K562 (cell line): Measurements from ENCODE around the gene UBAC2. TPM values are rescaled to one million over a fixed set of nuclear protein-coding genes. Genes with fewer than 3 reads are reported as not detected.

Experiments
- ATAC-seq: fragments of 200-7000 bp; cut with Tn5 transposase; 3 replicates; pipeline ENCODE4 v1.9.1; 2020; ENCODE audit warnings: moderate library complexity
- BruUV-seq: library from RNA; stranded (reverse); fragments of 400-500 nt; replicated peaks from 2 replicates; lab custom pipeline; 2021; lab: Mats Ljungman, UMichigan
- CTCF ChIA-PET: fragments of 300-600 bp; formaldehyde crosslinking; extraction: SDS; loops from one replicate; lab custom pipeline; 2021; ENCODE audit warnings: low intra/inter-chr PET ratio; lab: Yijun Ruan, JAX
- POLR2A ChIA-PET: fragments of 300-600, 350-650 bp; sonication (Branson Sonifier 250); formaldehyde crosslinking; extraction: SDS; loops from one replicate; lab custom pipeline; 2021; ENCODE audit warnings: antibody characterized with exemption, inconsistent platforms; lab: Yijun Ruan, JAX
- DNase-seq, 4 experiments: peaks; one replicate each; pipeline versions ENCODE4 v3.0.0 to v3.0.0-alpha.2; 2011 to 2018; ENCODE audit warnings: low spot score in 3 of 4, mixed read lengths in 3 of 4; ENCODE audit errors: extremely low read depth in 1 of 4
- FAIRE-seq: peaks from 2 replicates; lab custom pipeline; 2011; peaks lifted over from hg19 to GRCh38; lab: Jason Lieb, UNC
- H2AFZ ChIP-seq: 2 replicates; pipeline ENCODE4 v1.6.0; 2011; ENCODE audit warnings: low read depth, low read length, control low read depth, inconsistent platforms
- H3K27ac ChIP-seq: fragments of 200-600 bp; 3 replicates; pipeline ENCODE4 v1.8.0; 2011; ENCODE audit warnings: low read depth, mild to moderate bottlenecking, control low read depth, inconsistent platforms, low read length, moderate library complexity, mixed read lengths; ENCODE audit errors: extremely low read depth
- H3K27me3 ChIP-seq, 2 experiments: fragments of 300-600 bp in 1 of 2; 2 replicates in 1 of 2; 3 replicates in 1 of 2; pipeline versions ENCODE4 v1.6.0 to v1.8.0; 2011; ENCODE audit warnings: inconsistent platforms in 2 of 2, low read length in 2 of 2, mild to moderate bottlenecking in 1 of 2, mixed read lengths in 1 of 2, moderate library complexity in 1 of 2; ENCODE audit not compliant: control insufficient read depth in 2 of 2, insufficient read depth in 2 of 2
- H3K36me3 ChIP-seq: fragments of 300-600 bp; 3 replicates; pipeline ENCODE4 v1.8.0; 2011; ENCODE audit warnings: mild to moderate bottlenecking, low read length, inconsistent platforms; ENCODE audit not compliant: control insufficient read depth, insufficient read depth
- H3K4me1 ChIP-seq, 2 experiments: fragments of 200-600 bp in 1 of 2; replicated peaks in 1 of 2; 2 replicates in 1 of 2; 3 replicates in 1 of 2; pipeline versions ENCODE4 v1.5.1 to v1.8.0; 2011; ENCODE audit warnings: inconsistent platforms in 2 of 2, low read length in 2 of 2, mild to moderate bottlenecking in 1 of 2, mixed read lengths in 1 of 2, moderate library complexity in 1 of 2; ENCODE audit not compliant: control insufficient read depth in 2 of 2, insufficient read depth in 2 of 2
- H3K4me2 ChIP-seq: 2 replicates; pipeline ENCODE4 v1.6.1; 2011; ENCODE audit warnings: low read length, control low read depth, inconsistent platforms, mixed read lengths; ENCODE audit not compliant: insufficient read depth
- H3K4me3 ChIP-seq: fragments of 200-600 bp; sonication (generic), shearing (Covaris generic); 2 replicates; pipeline ENCODE4 v1.5.1; 2016; ENCODE audit warnings: control low read depth, inconsistent platforms
- H3K79me2 ChIP-seq: fragments of 200-600 bp; 3 replicates; pipeline ENCODE4 v1.8.0; 2011; ENCODE audit warnings: low read length, inconsistent platforms; ENCODE audit not compliant: control insufficient read depth, insufficient read depth
- H3K9ac ChIP-seq, 2 experiments: 2 replicates each; pipeline versions ENCODE4 v1.6.0 to v1.6.1; 2011; ENCODE audit warnings: low read depth in 2 of 2, low read length in 2 of 2, control low read depth in 1 of 2, inconsistent platforms in 1 of 2, mild to moderate bottlenecking in 1 of 2, mixed read lengths in 1 of 2; ENCODE audit not compliant: insufficient read depth in 1 of 2
- H3K9me1 ChIP-seq: one replicate; pipeline ENCODE4 v1.6.0; 2011; ENCODE audit warnings: inconsistent platforms, mild to moderate bottlenecking, low read length, moderate library complexity; ENCODE audit not compliant: control insufficient read depth, insufficient read depth
- H3K9me3 ChIP-seq: replicated peaks from 2 replicates; pipeline ENCODE4 v1.5.1; 2011; ENCODE audit warnings: low read depth, low read length, inconsistent platforms; ENCODE audit not compliant: control insufficient read depth, insufficient read depth
- H4K20me1 ChIP-seq: replicated peaks from 2 replicates; pipeline ENCODE4 v1.6.1; 2011; ENCODE audit warnings: low read length, inconsistent platforms, mixed read lengths; ENCODE audit not compliant: control insufficient read depth, insufficient read depth
- CREBBP ChIP-seq: IDR thresholded peaks from one replicate; pipeline ENCODE4 v1.6.1; 2012; ENCODE audit warnings: low read depth, mild to moderate bottlenecking, control low read depth, inconsistent platforms, low read length
- GTF2E2 ChIP-seq: fragments of 200-800 bp; sonication (Bioruptor generic); IDR thresholded peaks from 2 replicates; pipeline ENCODE4 v1.6.1; 2016; ENCODE audit warnings: missing genetic modification characterization, missing compliant biosample characterization
- HMG20B ChIP-seq: fragments of 250-450 bp; sonication (Bioruptor Pico); IDR thresholded peaks from 2 replicates; pipeline ENCODE4 v1.5.0; 2021; ENCODE audit warnings: mild to moderate bottlenecking
- HNRNPH1 ChIP-seq: fragments of 200-400 bp; formaldehyde crosslinking; optimal IDR thresholded peaks from 2 replicates; pipeline ENCODE3; 2017; ENCODE audit warnings: low read depth, mild to moderate bottlenecking, low read length, moderate library complexity
- PHB2 ChIP-seq: fragments of 450-650 bp; IDR thresholded peaks from 2 replicates; pipeline ENCODE4 v1.6.1; 2017; ENCODE audit warnings: low read depth
- POLR2G ChIP-seq: fragments of 200-400 bp; formaldehyde crosslinking; IDR thresholded peaks from 2 replicates; pipeline ENCODE4 v1.6.1; 2017; ENCODE audit warnings: low read depth, mild to moderate bottlenecking, antibody characterized with exemption, low read length, moderate library complexity
- PREB ChIP-seq: sonication (generic); formaldehyde crosslinking; IDR thresholded peaks from 2 replicates; pipeline ENCODE4 v1.8.1; 2023; ENCODE audit warnings: mild to moderate bottlenecking, missing genetic modification reagents
- RBM39 ChIP-seq: fragments of 200-400 bp; formaldehyde crosslinking; optimal IDR thresholded peaks from 2 replicates; pipeline ENCODE3; 2018; ENCODE audit warnings: low read depth, low read length
- STAT5A ChIP-seq: IDR thresholded peaks from 2 replicates; pipeline ENCODE4 v1.6.1; 2012; ENCODE audit warnings: low read length, inconsistent platforms, borderline replicate concordance
- TAF1 ChIP-seq: IDR thresholded peaks from 2 replicates; pipeline ENCODE4 v1.6.1; 2011; ENCODE audit warnings: mild to moderate bottlenecking, low read length, moderate library complexity; ENCODE audit not compliant: insufficient read depth, control insufficient read depth, severe bottlenecking; ENCODE audit errors: extremely low read depth
- TFE3 ChIP-seq: fragments of 450-650 bp; formaldehyde crosslinking; IDR thresholded peaks from 2 replicates; pipeline ENCODE4 v1.4.0; 2020; ENCODE audit warnings: mild to moderate bottlenecking, mixed read lengths
- THAP12 ChIP-seq: fragments of 250-450 bp; sonication (Bioruptor Pico); IDR thresholded peaks from 2 replicates; pipeline ENCODE4 v1.9.0; 2021; ENCODE audit warnings: mild to moderate bottlenecking, inconsistent platforms
- ZNF316 ChIP-seq: fragments of 450-650 bp; IDR thresholded peaks from 2 replicates; pipeline ENCODE4 v1.6.1; 2016
- WGBS: fragments of 100-300 bp; shearing (Covaris generic); methylation state at CpG from one replicate; pipeline ENCODE4 v1.1.6; 2016; ENCODE audit warnings: low coverage, mixed read lengths; ENCODE audit not compliant: insufficient coverage; ENCODE audit errors: missing lambda C conversion rate; 5-methylcytosine and 5-hydroxymethylcytosine counted together
- in situ Hi-C: fragments of 300-500 bp; cut with MboI; formaldehyde crosslinking; loops from 4 replicates; pipeline ENCODE4 v1.15.0; 2018; ENCODE audit warnings: inconsistent platforms, mixed read lengths
- intact Hi-C: fragments of 100-400 bp; cut with micrococcal nuclease; formaldehyde crosslinking; loops from 2 replicates; pipeline ENCODE4 v1.14.2; 2022
- polyA plus RNA-seq, 8 experiments: library from polyadenylated mRNA; depleted of rRNA in 4 of 8; stranded (reverse) in 5 of 8; unstranded in 3 of 8; fragments of >200 nt; fragmentation: Nextera tagmentation in 2 of 8; fragmentation: Illumina TruSeq in 1 of 8; extraction: Ambion mirVana in 2 of 8; extraction: Trizol in 1 of 8; gene quantifications; 2 replicates each; pipeline versions ENCODE4 v1.2.1 to v1.2.3, GENCODE V29; 2011 to 2014; ENCODE audit warnings: inconsistent platforms in 1 of 8, missing spikeins in 1 of 8
- total RNA-seq, 7 experiments: library from RNA; depleted of rRNA in 6 of 7; stranded (reverse); fragments of >200 nt in 6 of 7; fragmentation: Illumina TruSeq in 2 of 7; extraction: Trizol in 2 of 7; gene quantifications; 2 replicates each; pipeline versions ENCODE4 v1.2.1 to v1.2.3, GENCODE V29; 2011 to 2021; ENCODE audit warnings: low replicate concordance in 1 of 7

Gene UBAC2
- total and polyA plus RNA-seq, 9 of the 15 experiments (the other 6 are each of a cell fraction or from before 2014, with no cell fraction given), result 6.0 to 84.1 (median 32.3) TPM

GRCh38 chr13:99190147-99190985 is 10.3 kb upstream of the UBAC2 start:
- Histone ChIP-seq H3K27me3 (no peaks in the 10 kb centered on the region), H3K4me3 (no peak overlapping the region), H3K9me1 (no peaks in the 10 kb centered on the region), H3K79me2 (no peaks in the 10 kb centered on the region), H3K4me2 (no peak overlapping the region), H3K4me1 (peaks cover 0 to 4% of the 10 kb centered on the region in 2 experiments; a peak in 3 of 5 replicates), H3K27ac (no peak overlapping the region), H3K9me3 (no peaks in the 10 kb centered on the region), H3K36me3 (no peaks in the 10 kb centered on the region), H4K20me1 (no peaks in the 10 kb centered on the region), H3K9ac (no peak overlapping the region), H2AFZ (no peak overlapping the region)
- ATAC-seq (no peak), FAIRE-seq (no peak), DNase-seq (no peak)
- no TSS peak for BruUV-seq
- WGBS, result 54% methylated on average over 7 of the region's 12 CpGs
- in situ Hi-C loops, result no loop called here
- ChIA-PET POLR2A (interaction anchor here (1.1 kb wide), 1 partner anchor 10 kb away, joined by 4 read pairs; the partner anchor contains the start of gene UBAC2), CTCF (no interaction called here)
- TF ChIP-seq RBM39, result no peak
- TF ChIP-seq ZNF316, result no peak
- TF ChIP-seq HNRNPH1, result no peak
- TF ChIP-seq CREBBP, result no peak
- no peak for TF ChIP-seq TAF1
- TF ChIP-seq STAT5A, result no peak
- TF ChIP-seq POLR2G, result no peak
- no peak for TF ChIP-seq TFE3 (CRISPR knock-in tag)
- no peak for TF ChIP-seq HMG20B (CRISPR knock-in tag)
- TF ChIP-seq THAP12 (CRISPR knock-in tag), result no peak
- TF ChIP-seq GTF2E2 (tag), result no peak
- TF ChIP-seq PHB2, result no peak
- no peak for TF ChIP-seq PREB (CRISPR knock-in tag)
- intact Hi-C loops, result no loop called here
